Breast epithelium (tissue), 4 donors: Measurements from ENCODE around the gene JCHAIN. TPM values are rescaled to one million over a fixed set of nuclear protein-coding genes. Genes with fewer than 3 reads are reported as not detected.
"Not testable (repeated sequence)": the region's sequence is repeated elsewhere in the genome, so short reads cannot be mapped to it uniquely, and the experiment has no call there.

Source experiments
- DNase-seq, 2 donors: peaks; one replicate each; pipeline ENCODE4 v3.0.0-alpha.2; 2019; ENCODE audit warnings: low spot score in 2 of 2
- H3K27ac ChIP-seq, 2 donors: fragments of 200-600 bp; sonication (generic) in 1 of 2; one replicate each; pipeline ENCODE4 v1.5.1; 2016 to 2019; ENCODE audit warnings: mild to moderate bottlenecking in 1 of 2
- H3K27me3 ChIP-seq, 2 donors: fragments of 200-600 bp; sonication (generic) in 1 of 2; one replicate each; pipeline versions ENCODE4 v1.5.1 to v1.6.0; 2017 to 2019; ENCODE audit warnings: control low read depth in 1 of 2, mild to moderate bottlenecking in 1 of 2
- H3K36me3 ChIP-seq: fragments of 200-600 bp; one replicate; pipeline ENCODE4 v1.5.1; 2019
- H3K4me1 ChIP-seq, 2 donors: fragments of 200-600 bp; sonication (generic); one replicate each; pipeline ENCODE4 v1.5.1; 2016 to 2019; ENCODE audit warnings: control low read depth in 1 of 2
- H3K4me3 ChIP-seq, 3 donors: fragments of 200-600 bp; sonication (generic); 1 replicate in 2 of 3; 2 replicates in 1 of 3; pipeline ENCODE4 v1.5.1; 2016 to 2019; ENCODE audit warnings: mild to moderate bottlenecking in 3 of 3, moderate library complexity in 2 of 3
- H3K9me3 ChIP-seq, 2 donors: fragments of 200-600 bp; sonication (generic) in 1 of 2; one replicate each; pipeline ENCODE4 v1.5.1; 2016 to 2019; ENCODE audit warnings: control low read depth in 1 of 2
- POLR2A ChIP-seq: fragments of 450-650 bp; IDR thresholded peaks from one replicate; pipeline ENCODE4 v1.6.1; 2016; ENCODE audit warnings: antibody characterized with exemption, mild to moderate bottlenecking, moderate library complexity
- POLR2AphosphoS5 ChIP-seq, 3 donors: sonication (generic); formaldehyde crosslinking; IDR thresholded peaks; one replicate each; pipeline ENCODE4 v1.6.1; 2017; ENCODE audit warnings: antibody characterized with exemption in 3 of 3
- intact Hi-C: fragments of 100-400 bp; cut with DNase I; formaldehyde crosslinking; loops from one replicate; pipeline ENCODE4 v1.15.1; 2023; ENCODE audit warnings: low total_unique reads
- total RNA-seq, 3 donors: library from RNA; depleted of rRNA; stranded (reverse); fragments of >200 nt; gene quantifications; one replicate each; pipeline ENCODE4 v1.1.0, GENCODE V29; 2016
- TF ChIP-seq, protein P1 (sequence below), 3 donors: fragments of 450-650 bp; IDR thresholded peaks; one replicate each; pipeline ENCODE4 v1.5.1; 2016 to 2017; ENCODE audit warnings: antibody characterized with exemption in 3 of 3, mild to moderate bottlenecking in 3 of 3, moderate library complexity in 3 of 3

Gene JCHAIN
- total RNA-seq, 3 donors from 2014 or later, result 10.1 to 700 (median 337) TPM

DNA sequence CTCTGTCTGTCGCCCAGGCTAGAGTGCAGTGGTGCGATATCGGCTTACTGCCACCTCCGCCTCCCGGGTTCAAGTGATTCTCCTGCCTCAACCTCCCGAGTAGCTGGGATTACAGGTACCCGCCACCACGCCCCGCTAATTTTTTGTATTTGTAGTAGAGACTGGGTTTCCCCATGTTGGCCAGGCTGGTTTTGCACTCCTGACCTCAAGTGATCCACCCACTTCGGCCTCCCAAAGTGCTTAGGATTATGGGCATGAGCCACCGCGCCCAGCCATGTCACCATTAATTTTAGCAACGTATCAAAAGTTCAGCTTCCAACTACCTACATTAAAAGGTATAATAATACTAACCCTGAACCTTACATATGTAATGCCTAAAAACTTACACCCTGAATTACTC is 21.1 kb upstream of the JCHAIN start:
- Histone ChIP-seq H3K9me3 (no peaks in the 10 kb centered on the region), H3K36me3 (no peaks in the 10 kb centered on the region), H3K27ac (peak overlapping the region; percentile 96 to 97), H3K27me3 (no peaks in the 10 kb centered on the region), H3K4me3 (peak overlapping the region; percentile 82 to 92 (median 87)), H3K4me1 (peaks cover 0 to 4% of the 10 kb centered on the region in 2 donors)
- DNase-seq, result no peak
- TF ChIP-seq, protein P1, sequence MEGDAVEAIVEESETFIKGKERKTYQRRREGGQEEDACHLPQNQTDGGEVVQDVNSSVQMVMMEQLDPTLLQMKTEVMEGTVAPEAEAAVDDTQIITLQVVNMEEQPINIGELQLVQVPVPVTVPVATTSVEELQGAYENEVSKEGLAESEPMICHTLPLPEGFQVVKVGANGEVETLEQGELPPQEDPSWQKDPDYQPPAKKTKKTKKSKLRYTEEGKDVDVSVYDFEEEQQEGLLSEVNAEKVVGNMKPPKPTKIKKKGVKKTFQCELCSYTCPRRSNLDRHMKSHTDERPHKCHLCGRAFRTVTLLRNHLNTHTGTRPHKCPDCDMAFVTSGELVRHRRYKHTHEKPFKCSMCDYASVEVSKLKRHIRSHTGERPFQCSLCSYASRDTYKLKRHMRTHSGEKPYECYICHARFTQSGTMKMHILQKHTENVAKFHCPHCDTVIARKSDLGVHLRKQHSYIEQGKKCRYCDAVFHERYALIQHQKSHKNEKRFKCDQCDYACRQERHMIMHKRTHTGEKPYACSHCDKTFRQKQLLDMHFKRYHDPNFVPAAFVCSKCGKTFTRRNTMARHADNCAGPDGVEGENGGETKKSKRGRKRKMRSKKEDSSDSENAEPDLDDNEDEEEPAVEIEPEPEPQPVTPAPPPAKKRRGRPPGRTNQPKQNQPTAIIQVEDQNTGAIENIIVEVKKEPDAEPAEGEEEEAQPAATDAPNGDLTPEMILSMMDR (IDR thresholded peaks at IDR 0.05), result no peak
- no peak for TF ChIP-seq POLR2AphosphoS5 (IDR thresholded peaks at IDR 0.05)
- TF ChIP-seq POLR2A, result no peak
- intact Hi-C loops, result no loop called here

DNA sequence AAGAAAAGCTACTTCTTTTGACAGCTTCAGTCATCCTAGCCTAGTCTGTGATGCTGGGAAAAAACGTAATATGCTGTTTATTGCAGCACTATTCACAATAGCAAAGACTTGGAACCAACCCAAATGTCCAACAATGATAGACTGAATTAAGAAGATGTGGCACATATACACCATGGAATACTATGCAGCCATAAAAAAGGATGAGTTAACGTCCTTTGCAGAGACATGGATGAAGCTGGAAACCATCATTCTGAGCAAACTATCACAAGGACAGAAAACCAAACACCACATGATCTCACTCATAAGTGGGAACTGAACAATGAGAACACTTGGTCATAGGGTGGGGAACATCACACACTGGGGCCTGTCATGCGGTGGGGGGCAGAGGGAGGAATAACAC is 15.8 kb upstream of the JCHAIN start:
- DNase-seq, H3K36me3 ChIP-seq, H3K4me1 ChIP-seq, H3K4me3 ChIP-seq, H3K27ac ChIP-seq, H3K9me3 ChIP-seq, intact Hi-C loops, H3K27me3 ChIP-seq: not testable (repeated sequence)

DNA sequence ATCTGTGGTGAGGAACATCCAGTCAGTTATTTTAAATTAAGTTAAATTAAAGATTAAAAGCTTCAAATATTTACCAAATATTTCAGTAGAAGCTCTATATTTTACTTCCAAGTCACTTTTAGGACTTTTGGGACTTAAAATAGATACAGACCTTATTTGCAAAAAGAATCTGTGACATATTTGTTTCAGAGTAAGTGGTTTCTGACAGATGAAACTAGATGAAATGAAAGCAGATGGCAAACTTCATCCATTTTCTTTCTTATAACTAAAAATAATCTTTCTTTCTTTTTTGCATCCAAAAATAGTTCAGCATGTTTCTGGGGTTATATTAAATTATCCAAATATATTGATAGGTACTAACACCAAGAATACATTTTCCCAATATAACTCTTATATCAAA is 15.4 kb upstream of the JCHAIN start:
- Histone ChIP-seq H3K36me3 (no peaks in the 10 kb centered on the region), H3K4me3 (no peak overlapping the region), H3K4me1 (no peaks in the 10 kb centered on the region), H3K9me3 (no peaks in the 10 kb centered on the region), H3K27me3 (no peaks in the 10 kb centered on the region), H3K27ac (no peak overlapping the region)
- no peak for DNase-seq
- TF ChIP-seq POLR2A (no peak), POLR2AphosphoS5 (IDR thresholded peaks at IDR 0.05) (no peak)
- TF ChIP-seq, protein P1 (IDR thresholded peaks at IDR 0.05), result no peak
- intact Hi-C loops, result no loop called here

DNA sequence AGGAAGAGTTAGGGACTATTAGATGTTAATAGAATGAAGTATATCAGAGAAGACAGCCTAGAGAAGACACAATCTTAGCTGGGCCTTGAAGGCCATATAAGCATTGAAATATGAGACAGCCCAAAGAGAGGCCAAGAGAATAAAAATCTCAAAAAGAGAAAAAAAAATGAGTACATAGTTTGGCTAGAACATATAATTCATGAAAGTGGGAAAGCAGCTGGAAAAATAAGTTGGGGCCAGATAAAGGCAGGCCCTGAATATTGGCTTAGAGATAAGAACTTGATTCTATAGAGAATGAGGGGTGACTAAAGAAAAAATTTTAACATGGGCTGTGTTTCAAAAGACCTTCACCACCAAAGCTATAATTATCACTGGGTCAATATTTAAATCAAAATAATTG is 14.6 kb upstream of the JCHAIN start:
- no peak for DNase-seq

DNA sequence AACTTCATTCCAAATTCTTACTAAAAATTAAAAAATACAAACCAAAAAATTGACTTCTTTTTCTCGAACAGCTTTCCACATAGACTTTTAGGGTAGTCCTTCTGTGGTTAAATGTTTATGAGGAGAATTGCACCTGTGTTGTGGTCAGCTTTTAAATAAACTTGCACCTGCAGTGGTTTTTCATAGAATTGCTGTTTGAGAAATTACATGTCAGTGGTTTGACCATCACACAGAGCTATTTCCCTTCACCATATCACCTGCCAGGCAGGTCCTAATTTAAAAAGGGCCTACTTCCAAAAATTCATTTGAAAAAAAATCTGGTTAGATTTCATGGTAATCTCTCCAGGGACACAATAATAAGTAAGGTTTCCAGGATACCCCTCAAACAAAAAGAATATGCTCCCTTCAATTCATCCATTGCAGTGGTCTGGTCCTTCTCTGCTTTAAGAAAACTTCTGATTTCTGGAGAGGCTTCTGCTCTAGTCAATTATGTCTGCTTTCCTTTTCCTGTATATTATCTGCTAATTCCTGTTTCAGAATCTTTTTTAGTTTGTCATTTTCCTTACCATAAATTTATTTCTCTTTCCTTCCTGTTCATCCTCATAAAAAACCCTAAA is 12.2 kb upstream of the JCHAIN start:
- intact Hi-C loops, result no loop called here
- no peak for DNase-seq
- Histone ChIP-seq H3K9me3 (no peaks in the 10 kb centered on the region), H3K4me1 (no peaks in the 10 kb centered on the region), H3K27me3 (no peaks in the 10 kb centered on the region), H3K36me3 (no peaks in the 10 kb centered on the region), H3K27ac (no peak overlapping the region), H3K4me3 (no peak overlapping the region)
- TF ChIP-seq POLR2A, result no peak
- TF ChIP-seq, protein P1 (IDR thresholded peaks at IDR 0.05), result no peak
- no peak for TF ChIP-seq POLR2AphosphoS5 (IDR thresholded peaks at IDR 0.05)

More for the DNA sequence above, 14.6 kb upstream of the JCHAIN start:
- no peaks in the 10 kb centered on the region for H3K4me1 ChIP-seq
- TF ChIP-seq, protein P1 (IDR thresholded peaks at IDR 0.05), result no peak
- TF ChIP-seq POLR2AphosphoS5 (IDR thresholded peaks at IDR 0.05) (no peak), POLR2A (no peak)
- no peaks in the 10 kb centered on the region for H3K27me3 ChIP-seq
- no peak overlapping the region for H3K27ac ChIP-seq
- H3K36me3 ChIP-seq, result no peaks in the 10 kb centered on the region
- H3K9me3 ChIP-seq, result no peaks in the 10 kb centered on the region
- intact Hi-C loops, result no loop called here
- no peak overlapping the region for H3K4me3 ChIP-seq
